Muscle of arm (tissue), 12 donors: ENCODE measurements around the gene FRAS1. TPM values are rescaled to one million over a fixed set of nuclear protein-coding genes. Genes with fewer than 3 reads are reported as not detected.
"Not testable (repeated sequence)": the region's sequence is repeated elsewhere in the genome, so short reads cannot be mapped to it uniquely, and the experiment has no call there.

Experiments
- DNase-seq: peaks from one replicate; pipeline ENCODE4 v3.0.0-alpha.2; 2013
- polyA plus RNA-seq, 12 donors: library from polyadenylated mRNA; unstranded; fragments of 120-200 nt; gene quantifications; one replicate each; pipeline ENCODE4 v1.2.1, GENCODE V29; 2013; ENCODE audit not compliant: insufficient read length in 12 of 12

The FRAS1 gene
- polyA plus RNA-seq, 12 donors = 5.0 to 19.8 (median 8.0) TPM; not detected in 1

GRCh38 chr4:78275450-78275849 is 218.3 kb downstream of the FRAS1 start:
- DNase-seq = not testable (repeated sequence)

GRCh38 chr4:78286281-78286680 is 229.2 kb downstream of the FRAS1 start:
- no peak for DNase-seq

GRCh38 chr4:78288327-78288726 is 231.2 kb downstream of the FRAS1 start:
- DNase-seq = no peak

GRCh38 chr4:78291277-78291676 is 234.2 kb downstream of the FRAS1 start:
- DNase-seq = no peak

- no peak for DNase-seq
Observed at GRCh38 chr4:78292341-78292740, 235.2 kb downstream of the FRAS1 start.

GRCh38 chr4:78292856-78293255 is 235.7 kb downstream of the FRAS1 start:
- DNase-seq = no peak

- no peak for DNase-seq
Observed at GRCh38 chr4:78293348-78293747, 236.2 kb downstream of the FRAS1 start.

- no peak for DNase-seq
Observed at GRCh38 chr4:78293821-78294301, 236.7 kb downstream of the FRAS1 start.

GRCh38 chr4:78296261-78296660 is 239.1 kb downstream of the FRAS1 start:
- DNase-seq = no peak

- DNase-seq = peak; percentile 43
Observed at GRCh38 chr4:78297116-78297800, 240.1 kb downstream of the FRAS1 start.

GRCh38 chr4:78298618-78299017 is 241.5 kb downstream of the FRAS1 start:
- no peak for DNase-seq

- no peak for DNase-seq
Observed at GRCh38 chr4:78299565-78299972, 242.4 kb downstream of the FRAS1 start.

- DNase-seq = not testable (repeated sequence)
Observed at GRCh38 chr4:78307263-78307662, 250.1 kb downstream of the FRAS1 start.

GRCh38 chr4:78308517-78308916 is 251.4 kb downstream of the FRAS1 start:
- DNase-seq = no peak

- DNase-seq = no peak
Observed at GRCh38 chr4:78309352-78309751, 252.2 kb downstream of the FRAS1 start.

- no peak for DNase-seq
Observed at GRCh38 chr4:78310007-78310739, 253.1 kb downstream of the FRAS1 start.

GRCh38 chr4:78310740-78311115 is 253.6 kb downstream of the FRAS1 start:
- DNase-seq = no peak

GRCh38 chr4:78311306-78311705 is 254.2 kb downstream of the FRAS1 start:
- DNase-seq = no peak

GRCh38 chr4:78312989-78313753 is 256.0 kb downstream of the FRAS1 start:
- no peak for DNase-seq

- DNase-seq = no peak
Observed at GRCh38 chr4:78313754-78314120, 256.6 kb downstream of the FRAS1 start.

- DNase-seq = no peak
Observed at GRCh38 chr4:78318126-78318525, 261.0 kb downstream of the FRAS1 start.

- no peak for DNase-seq
Observed at GRCh38 chr4:78320349-78320935, 263.3 kb downstream of the FRAS1 start.
